ENCODE results near the gene WNT16. TPM values are rescaled to one million over a fixed set of nuclear protein-coding genes. Genes with fewer than 3 reads are reported as not detected.

WNT16 gene
- total and polyA plus RNA-seq, 2 of the 8 experiments (the other 6 are each of a cell fraction or from before 2014, with no cell fraction given) = 0.11 to 0.52 TPM

GRCh38 chr7:121307021-121307574, 21.7 kb upstream of the WNT16 start:
- Histone ChIP-seq H3K9me3 (ENCODE audit: insufficient read depth in 2 of 2, low read depth in 1 of 2, low read length in 1 of 2) (no peaks in the 10 kb centered on the region), H2BK12ac (ENCODE audit: low read depth, low read length) (no peak overlapping the region), H4K20me1 (replicated peaks in 1 of 2; ENCODE audit: control insufficient read depth in 1 of 2, insufficient read depth in 2 of 2, low read length in 2 of 2) (no peaks in the 10 kb centered on the region), H4K8ac (ENCODE audit: extremely low read depth, insufficient read depth, low read length) (no peak overlapping the region), H2AK5ac (ENCODE audit: low read depth, low read length) (no peak overlapping the region), H3K27ac (ENCODE audit: low read depth, low read length) (no peak overlapping the region), H3K79me2 (ENCODE audit: control insufficient read depth in 1 of 2, insufficient read depth in 2 of 2, low read length in 2 of 2) (no peaks in the 10 kb centered on the region), H3K23ac (ENCODE audit: insufficient read length) (no peak overlapping the region), H4K5ac (ENCODE audit: insufficient read length, low read depth, low read length) (no peak overlapping the region), H3K4me3 (ENCODE audit: extremely low read depth in 1 of 4, insufficient read depth in 2 of 4, low read depth in 3 of 4, low read length in 4 of 4) (no peak overlapping the region), H3K56ac (replicated peaks; ENCODE audit: insufficient read length, low read depth, low read length) (no peak overlapping the region), H2AFZ (ENCODE audit: low read length) (no peak overlapping the region), H3K79me1 (ENCODE audit: low read depth, low read length) (no peaks in the 10 kb centered on the region), H2BK5ac (ENCODE audit: low read depth, low read length) (no peak overlapping the region), H3K36me3 (ENCODE audit: control insufficient read depth in 2 of 4, insufficient read depth in 4 of 4, low read length in 3 of 4) (no peaks in the 10 kb centered on the region; a peak in 1 of 8 replicates), H3K4me2 (ENCODE audit: insufficient read depth in 1 of 2, low read depth in 2 of 2, low read length in 2 of 2) (no peak overlapping the region), H2BK120ac (replicated peaks; ENCODE audit: low read depth, low read length) (no peak overlapping the region), H3K23me2 (ENCODE audit: low read depth, low read length) (no peaks in the 10 kb centered on the region), H3K14ac (ENCODE audit: insufficient read length) (no peak overlapping the region), H3K4ac (replicated peaks; ENCODE audit: insufficient read length, low read depth, low read length) (no peak overlapping the region), H2BK20ac (ENCODE audit: low read length) (no peak overlapping the region), H3K4me1 (replicated peaks in 1 of 4; ENCODE audit: control insufficient read depth in 3 of 4, insufficient read depth in 4 of 4, low read length in 3 of 4) (no peaks in the 10 kb centered on the region), H2BK15ac (ENCODE audit: low read length) (no peak overlapping the region), H3K18ac (ENCODE audit: extremely low read depth, low read length) (no peak overlapping the region), H4K91ac (replicated peaks; ENCODE audit: insufficient read length, low read length) (no peak overlapping the region), H3K9ac (replicated peaks in 1 of 4; ENCODE audit: extremely low read depth in 1 of 4, low read depth in 3 of 4, low read length in 3 of 4) (no peak overlapping the region), H3K27me3 (replicated peaks in 1 of 4; ENCODE audit: control insufficient read depth in 3 of 4, extremely low read depth in 1 of 4, insufficient read depth in 3 of 4, low read length in 3 of 4) (no peaks in the 10 kb centered on the region)
- 95% methylated on average over 4 of the region's 4 CpGs; no CpG with 5 or more reads in 1 of the 2 experiments for WGBS, 2 experiments (ENCODE audit: extremely low coverage in 1 of 2, insufficient coverage in 1 of 2, insufficient read length in 1 of 2, insufficient replicate concordance in 2 of 2, low coverage in 1 of 2, low lambda C conversion rate in 2 of 2, missing lambda C conversion rate in 1 of 2)
- CTCF ChIA-PET (ENCODE audit: partially characterized antibody) = interaction anchor here (0.5 to 0.6 kb wide), 2 partner anchors 9 to 149 kb away, joined by 3 to 4 read pairs; no protein-coding TSS in a partner anchor
- POLR2A ChIA-PET (ENCODE audit: partially characterized antibody) = interaction anchor here (1.0 kb wide), 1 partner anchor 19 kb away, joined by 3 read pairs; no protein-coding TSS in a partner anchor
- no peak for FAIRE-seq
- TF ChIP-seq EZH2 (IDR thresholded peaks at IDR 0.05; ENCODE audit: low read depth, low read length, severe bottlenecking) = no peak
- no peak for TF ChIP-seq RFX5 (IDR thresholded peaks at IDR 0.05; ENCODE audit: borderline replicate concordance, low read depth, low read length)
- TF ChIP-seq RAD21 (IDR thresholded peaks at IDR 0.05 in 1 of 2, conservative IDR thresholded peaks at IDR 0.05 in 1 of 2; ENCODE audit: low read depth in 2 of 2, low read length in 2 of 2) = no peak
- no peak for TF ChIP-seq CBX5 (IDR thresholded peaks at IDR 0.05; ENCODE audit: low read depth, low read length)
- no peak for TF ChIP-seq KDM5A (IDR thresholded peaks at IDR 0.05; ENCODE audit: low read length)
- TF ChIP-seq USF2 (IDR thresholded peaks at IDR 0.05; ENCODE audit: low read length) = no peak
- TF ChIP-seq FOSL1 (IDR thresholded peaks at IDR 0.05; ENCODE audit: insufficient read depth, low read depth, low read length) = no peak
- TF ChIP-seq ZNF274 (IDR thresholded peaks at IDR 0.05; ENCODE audit: borderline replicate concordance, extremely low read depth, low read length) = no peak
- TF ChIP-seq ASH2L (IDR thresholded peaks at IDR 0.05; ENCODE audit: low read length) = no peak
- no peak for TF ChIP-seq TAF7 (optimal IDR thresholded peaks at IDR 0.05; ENCODE audit: borderline replicate concordance, low read depth, low read length)
- no peak for DNase-seq (ENCODE audit: low read depth in 1 of 2, low spot score in 2 of 2)

Measured in H1 (cell line).